Upper lobe of left lung (tissue), 6 donors: ENCODE results near the gene SLC66A2. TPM values are rescaled to one million over a fixed set of nuclear protein-coding genes. Genes with fewer than 3 reads are reported as not detected.

Experiments
- ATAC-seq, 2 donors: fragments of 200-7000 bp; cut with Tn5 transposase; one replicate each; pipeline ENCODE4 v1.9.1; 2022; ENCODE audit warnings: mild to moderate bottlenecking in 2 of 2, moderate library complexity in 2 of 2; ENCODE audit not compliant: low FRiP score in 2 of 2
- DNase-seq, 2 donors: peaks; one replicate each; pipeline ENCODE4 v3.0.0-alpha.2; 2019 to 2020
- H3K27ac ChIP-seq, 4 donors: fragments of 200-600 bp; sonication (generic); one replicate each; pipeline ENCODE4 v1.5.1; 2016 to 2019
- H3K27me3 ChIP-seq, 4 donors: fragments of 200-600 bp; sonication (generic); one replicate each; pipeline ENCODE4 v1.5.1; 2017 to 2019
- H3K36me3 ChIP-seq, 4 donors: fragments of 200-600 bp; sonication (generic); one replicate each; pipeline ENCODE4 v1.5.1; 2016 to 2019
- H3K4me1 ChIP-seq, 4 donors: fragments of 200-600 bp; sonication (generic); one replicate each; pipeline ENCODE4 v1.5.1; 2018 to 2019
- H3K4me3 ChIP-seq, 4 donors: fragments of 200-600 bp; sonication (generic); one replicate each; pipeline ENCODE4 v1.5.1; 2017 to 2019; ENCODE audit warnings: mild to moderate bottlenecking in 2 of 4, moderate library complexity in 1 of 4
- H3K9me3 ChIP-seq, 4 donors: fragments of 200-600 bp; sonication (generic); one replicate each; pipeline ENCODE4 v1.5.1; 2018 to 2019
- CTCF ChIP-seq, 6 experiments: fragments of 450-650 bp in 4 of 6; fragments of 200-600 bp in 2 of 6; sonication (generic) in 2 of 6; IDR thresholded peaks; one replicate each; pipeline ENCODE4 v1.5.1; 2016 to 2019; ENCODE audit warnings: antibody characterized with exemption in 6 of 6
- EP300 ChIP-seq, 4 donors: sonication (generic); formaldehyde crosslinking; IDR thresholded peaks; one replicate each; pipeline ENCODE4 v1.5.1; 2017; ENCODE audit warnings: antibody characterized with exemption in 4 of 4, control low read depth in 2 of 4
- POLR2A ChIP-seq, 4 donors: fragments of 450-650 bp; IDR thresholded peaks; one replicate each; pipeline ENCODE4 v1.5.1; 2016 to 2017; ENCODE audit warnings: antibody characterized with exemption in 4 of 4, mild to moderate bottlenecking in 2 of 4
- POLR2AphosphoS5 ChIP-seq, 2 donors: sonication (generic); formaldehyde crosslinking; IDR thresholded peaks; one replicate each; pipeline ENCODE4 v1.5.1; 2017; ENCODE audit warnings: antibody characterized with exemption in 2 of 2
- WGBS, 2 donors: methylation state at CpG; one replicate each; pipeline ENCODE4 v1.1.5; 2017 to 2018; 5-methylcytosine and 5-hydroxymethylcytosine counted together
- total RNA-seq, 6 donors: library from RNA; depleted of rRNA in 4 of 6; stranded (reverse); fragments of >200 nt in 4 of 6; gene quantifications; one replicate each; pipeline versions ENCODE4 v1.1.0 to v1.2.1, GENCODE V29; 2016 to 2021
- donor health status: DM: no; HTN: no; CAD: no; lungs with moderate emphysema.
- donor health status: DM: no; HTN: yes; CAD: no; lungs with severe emphysema.

Gene SLC66A2
- total RNA-seq, 6 donors from 2014 or later = 37.6 to 90.7 (median 66.5) TPM

GRCh38 chr18:79942786-79943607 is 8.5 kb downstream of the SLC66A2 start:
- H3K36me3 ChIP-seq = peaks cover 10 to 56% (median 28%) of the 10 kb centered on the region in 4 donors
- WGBS, 2 donors = 89 to 90% methylated on average over 10 to 31 of the region's 31 CpGs
- no peak overlapping the region for H3K27ac ChIP-seq
- H3K4me1 ChIP-seq = peaks cover 21 to 64% (median 37%) of the 10 kb centered on the region in 4 donors
- ATAC-seq (no peak), DNase-seq (peak; percentile 19 to 72)
- H3K27me3 ChIP-seq = no peaks in the 10 kb centered on the region
- no peak for TF ChIP-seq POLR2A (IDR thresholded peaks at IDR 0.05)
- no peak for TF ChIP-seq CTCF (IDR thresholded peaks at IDR 0.05)
- no peak for TF ChIP-seq EP300 (IDR thresholded peaks at IDR 0.05)
- no peak for TF ChIP-seq POLR2AphosphoS5 (IDR thresholded peaks at IDR 0.05)
- H3K4me3 ChIP-seq = no peak overlapping the region
- no peaks in the 10 kb centered on the region for H3K9me3 ChIP-seq

- peak in 1 of 2 donors; percentile 5 for DNase-seq
- Histone ChIP-seq H3K36me3 (peaks cover 10 to 59% (median 28%) of the 10 kb centered on the region in 4 donors), H3K9me3 (no peaks in the 10 kb centered on the region), H3K27ac (no peak overlapping the region), H3K4me1 (peaks cover 13 to 58% (median 29%) of the 10 kb centered on the region in 4 donors), H3K27me3 (no peaks in the 10 kb centered on the region), H3K4me3 (no peak overlapping the region)
- WGBS, 2 donors = 89 to 91% methylated on average over 7 of the region's 7 CpGs
- no peak for ATAC-seq
- TF ChIP-seq POLR2AphosphoS5 (IDR thresholded peaks at IDR 0.05) = no peak
- no peak for TF ChIP-seq CTCF (IDR thresholded peaks at IDR 0.05)
- TF ChIP-seq POLR2A (IDR thresholded peaks at IDR 0.05) = no peak
- no peak for TF ChIP-seq EP300 (IDR thresholded peaks at IDR 0.05)
Observed at GRCh38 chr18:79942211-79942610, 9.2 kb downstream of the SLC66A2 start.

- no peak overlapping the region for H3K4me3 ChIP-seq
- 89 to 95% methylated on average over 10 to 16 of the region's 16 CpGs for WGBS, 2 donors
- TF ChIP-seq POLR2A (IDR thresholded peaks at IDR 0.05) (no peak), POLR2AphosphoS5 (IDR thresholded peaks at IDR 0.05) (no peak), CTCF (IDR thresholded peaks at IDR 0.05) (no peak), EP300 (IDR thresholded peaks at IDR 0.05) (no peak)
- peaks cover 12 to 52% (median 23%) of the 10 kb centered on the region in 4 donors for H3K4me1 ChIP-seq
- peaks cover 10 to 64% (median 28%) of the 10 kb centered on the region in 4 donors for H3K36me3 ChIP-seq
- DNase-seq (peak in 1 of 2 donors; percentile 19), ATAC-seq (no peak)
- no peak overlapping the region for H3K27ac ChIP-seq
- H3K27me3 ChIP-seq = no peaks in the 10 kb centered on the region
- no peaks in the 10 kb centered on the region for H3K9me3 ChIP-seq
Observed at GRCh38 chr18:79941473-79942119, 9.9 kb downstream of the SLC66A2 start.

- 76 to 85% methylated on average over 16 to 17 of the region's 17 CpGs for WGBS, 2 donors
- H3K9me3 ChIP-seq = no peaks in the 10 kb centered on the region
- H3K27me3 ChIP-seq = no peaks in the 10 kb centered on the region
- DNase-seq (peak; percentile 16 to 48), ATAC-seq (no peak)
- peaks cover 12 to 46% (median 19%) of the 10 kb centered on the region in 4 donors for H3K4me1 ChIP-seq
- peaks cover 10 to 68% (median 30%) of the 10 kb centered on the region in 4 donors for H3K36me3 ChIP-seq
- TF ChIP-seq EP300 (IDR thresholded peaks at IDR 0.05) = no peak
- no peak for TF ChIP-seq POLR2A (IDR thresholded peaks at IDR 0.05)
- TF ChIP-seq CTCF (IDR thresholded peaks at IDR 0.05) = no peak
- TF ChIP-seq POLR2AphosphoS5 (IDR thresholded peaks at IDR 0.05) = no peak
- H3K27ac ChIP-seq = peak overlapping the region in 1 of 4 donors; percentile 5
- no peak overlapping the region for H3K4me3 ChIP-seq
Observed at GRCh38 chr18:79940814-79941472, 10.5 kb downstream of the SLC66A2 start.
